Cardiac septum (tissue), 1 donor: ENCODE measurements around the gene CEP95. TPM values are rescaled to one million over a fixed set of nuclear protein-coding genes. Genes with fewer than 3 reads are reported as not detected.
"Not testable (repeated sequence)": the region's sequence is repeated elsewhere in the genome, so short reads cannot be mapped to it uniquely, and the experiment has no call there.

ENCODE experiments used
- DNase-seq: peaks from one replicate; pipeline ENCODE4 v3.0.0-alpha.2; 2020; ENCODE audit warnings: low spot score
- intact Hi-C: fragments of 100-400 bp; cut with DNase I; formaldehyde crosslinking; loops from one replicate; pipeline ENCODE4 v1.14.0; 2022
- total RNA-seq: library from RNA; stranded (reverse); fragmentation: NEBNext Ultra II Directional; extraction: Animal tissue kit (Norgen Biotek cat#: 25700); gene quantifications from one replicate; pipeline ENCODE4 v1.2.1, GENCODE V29; 2021
- donor health status: DM: no; HTN: no; CAD: no.

Gene CEP95
- total RNA-seq, 1 donor from 2014 or later, result 16.4 TPM

DNA sequence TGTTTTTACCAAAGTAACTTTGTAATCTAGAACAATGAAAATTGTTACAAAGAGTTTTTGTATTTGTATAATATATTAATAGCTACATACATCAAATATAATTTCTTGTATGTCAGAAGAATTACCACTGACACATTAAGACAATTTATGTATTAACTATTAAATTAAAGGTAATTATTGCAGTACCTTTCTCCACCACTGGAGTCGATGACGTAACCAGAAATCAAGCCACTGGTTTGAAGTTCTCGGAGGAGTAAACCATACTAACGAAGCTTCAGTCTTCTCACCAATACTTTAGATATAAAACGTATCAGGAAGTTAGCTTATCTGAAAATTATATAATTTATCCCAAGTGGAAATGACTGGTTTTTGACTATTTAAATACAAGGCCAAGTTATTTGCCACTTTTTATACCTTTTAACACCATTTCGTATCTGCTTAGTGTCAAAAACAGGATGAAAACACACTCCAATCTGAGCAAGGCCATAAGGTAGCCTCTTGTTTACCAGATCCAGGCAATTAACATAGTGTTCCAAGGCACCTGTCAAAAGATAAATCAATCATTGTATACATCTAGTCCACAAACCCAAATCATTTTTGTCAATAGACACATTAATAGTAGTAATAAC is 14.2 kb upstream of the CEP95 start:
- intact Hi-C loops, result loop anchor here (10.0 kb wide), 1 partner anchor 168 kb away; no protein-coding TSS in a partner anchor
- no peak for DNase-seq

DNA sequence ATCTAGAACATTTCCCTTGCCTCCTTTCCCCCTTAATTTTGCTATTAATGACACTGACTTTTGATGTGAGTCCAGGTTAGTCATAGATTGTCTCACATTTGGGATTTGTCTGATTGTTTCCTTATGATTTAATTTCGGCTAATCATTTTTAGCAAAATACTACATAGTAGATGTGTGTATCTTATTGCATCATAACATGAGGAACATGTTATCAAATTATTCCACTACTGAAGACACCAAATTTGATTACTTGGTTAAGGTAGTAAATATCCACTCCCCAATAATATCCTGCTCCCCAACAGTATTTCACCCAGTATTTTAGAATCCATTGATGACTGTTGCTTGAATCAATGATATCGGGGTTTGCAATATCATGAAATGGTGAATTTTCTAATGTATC is 12.7 kb upstream of the CEP95 start:
- no peak for DNase-seq
- intact Hi-C loops, result loop anchor here (10.0 kb wide), 1 partner anchor 169 kb away; no protein-coding TSS in a partner anchor

GRCh38 chr17:64495300-64495699 is 11.5 kb upstream of the CEP95 start:
- intact Hi-C loops, result loop anchor here (10.0 kb wide), 1 partner anchor 170 kb away; no protein-coding TSS in a partner anchor
- DNase-seq, result not testable (repeated sequence)

DNA sequence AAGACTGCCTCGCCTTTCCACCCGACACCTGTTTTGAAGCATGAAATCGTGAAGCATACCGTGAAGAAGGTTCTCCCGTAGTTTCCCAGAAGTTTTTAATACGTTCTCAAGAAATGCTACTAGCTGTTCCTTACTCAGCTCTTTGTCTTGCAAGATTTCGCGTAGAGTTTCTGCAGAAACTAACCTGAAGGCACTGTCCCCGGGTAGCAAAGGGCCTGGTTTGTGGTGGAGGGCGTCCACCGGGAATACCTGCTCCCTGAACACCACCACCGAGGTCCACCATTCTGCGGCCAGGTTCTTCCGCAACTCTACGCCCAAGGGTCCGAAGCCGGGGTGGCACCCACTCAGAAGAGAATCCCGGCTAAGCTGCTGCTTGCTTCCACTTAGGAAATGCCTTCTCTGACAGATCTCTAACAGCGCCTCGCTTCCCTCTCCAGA is 10.4 kb upstream of the CEP95 start:
- DNase-seq, result peak; percentile 76
- intact Hi-C loops, result loop anchor here (10.0 kb wide), 1 partner anchor 172 kb away; no protein-coding TSS in a partner anchor

- intact Hi-C loops, result loop anchor here (1.0 to 10.0 kb wide), 2 partner anchors 8 to 172 kb away; no protein-coding TSS in a partner anchor
- DNase-seq, result peak; percentile 97
These were observed 9.8 kb upstream of the CEP95 start, which contains the start of gene POLG2 for GRCh38 chr17:64496786-64497564. POLG2 (minus strand) TSS chr17:64497054; CDS start chr17:64496968, 86 bp downstream.

- DNase-seq, result no peak
- intact Hi-C loops, result loop anchor here (1.0 to 10.0 kb wide), 2 partner anchors 8 to 173 kb away; no protein-coding TSS in a partner anchor
These were observed 9.2 kb upstream of the CEP95 start for GRCh38 chr17:64497565-64498035.

GRCh38 chr17:64498308-64499203 is 8.2 kb upstream of the CEP95 start:
- intact Hi-C loops, result loop anchor here (10.0 kb wide), 1 partner anchor 174 kb away; no protein-coding TSS in a partner anchor
- DNase-seq, result no peak

DNA sequence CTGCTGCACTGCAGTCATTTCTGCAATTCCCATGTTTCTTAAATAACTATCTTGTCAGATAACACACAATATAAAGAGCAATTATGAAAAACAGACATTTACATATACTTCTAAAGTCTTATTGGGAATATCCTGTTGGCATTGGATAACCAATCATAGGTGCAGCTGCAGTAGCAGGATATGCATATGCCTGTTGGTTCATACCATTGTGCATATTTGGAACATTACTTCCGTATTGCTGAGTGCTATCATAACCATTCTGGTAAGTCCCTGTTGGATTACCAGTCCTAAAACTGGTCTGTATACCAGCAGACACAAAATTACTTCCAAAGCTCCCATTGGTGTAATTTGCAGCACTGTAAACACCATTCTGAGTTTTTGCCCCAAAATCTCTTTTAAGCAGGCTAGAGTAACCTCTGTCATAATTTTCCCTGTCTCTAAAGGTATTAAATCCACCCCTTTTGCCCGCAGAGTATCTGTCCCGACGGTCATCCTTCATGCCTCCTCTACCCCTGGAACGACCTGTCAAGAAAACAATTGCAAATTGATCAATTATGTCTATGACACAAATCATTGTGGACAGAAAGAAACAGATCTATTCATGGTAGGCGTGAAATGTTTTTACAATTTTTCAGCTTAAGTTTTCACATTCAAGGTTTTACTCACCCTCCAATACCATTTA is 6.8 kb upstream of the CEP95 start:
- no peak for DNase-seq
- intact Hi-C loops, result loop anchor here (10.0 kb wide), 2 partner anchors 175 to 655 kb away; partner anchors contain the start of gene SMARCD2

DNA sequence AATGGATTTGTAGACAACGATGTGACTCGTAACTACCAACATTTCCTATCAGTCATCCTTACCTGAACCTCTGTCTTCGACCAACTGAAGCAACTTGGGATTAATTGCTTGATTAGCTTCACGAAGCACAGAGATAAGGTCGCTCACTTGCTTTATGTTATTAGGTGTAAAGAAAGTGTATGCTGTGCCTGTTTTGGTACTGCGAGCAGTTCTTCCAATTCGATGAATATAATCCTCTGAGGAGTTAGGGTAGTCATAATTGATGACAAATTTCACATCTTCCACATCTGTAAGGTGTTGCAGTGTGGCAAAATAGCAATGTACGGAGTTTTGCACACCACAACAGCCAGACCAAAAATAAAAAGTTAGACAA is 6.3 kb upstream of the CEP95 start:
- intact Hi-C loops, result loop anchor here (10.0 kb wide), 1 partner anchor 656 kb away; the partner anchor contains the start of gene SMARCD2
- no peak for DNase-seq

GRCh38 chr17:64500862-64501765 is 5.7 kb upstream of the CEP95 start:
- DNase-seq, result no peak
- intact Hi-C loops, result loop anchor here (10.0 kb wide), 1 partner anchor 656 kb away; the partner anchor contains the start of gene SMARCD2

GRCh38 chr17:64502021-64502420 is 4.8 kb upstream of the CEP95 start:
- intact Hi-C loops, result loop anchor here (10.0 kb wide), 1 partner anchor 657 kb away; the partner anchor contains the start of gene SMARCD2
- no peak for DNase-seq

DNA sequence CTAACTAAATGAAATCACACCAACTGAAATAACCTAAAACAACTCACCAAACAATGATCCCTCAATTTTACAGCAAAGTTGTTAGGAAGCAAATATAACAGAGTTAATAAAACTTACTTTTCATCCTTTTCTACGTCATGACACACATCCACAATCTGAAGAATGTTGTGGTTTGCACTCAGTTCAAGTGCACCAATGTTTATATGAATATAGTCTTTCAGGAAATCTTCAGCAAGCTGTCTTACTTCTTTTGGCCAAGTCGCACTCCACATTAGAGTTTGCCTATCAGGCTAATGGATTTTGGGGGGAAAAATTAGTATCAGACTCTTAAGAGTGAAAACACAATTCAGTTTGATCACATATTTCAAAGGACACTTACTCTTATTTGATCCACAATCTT is 4.0 kb upstream of the CEP95 start:
- DNase-seq, result no peak
- intact Hi-C loops, result loop anchor here (10.0 kb wide), 1 partner anchor 658 kb away; the partner anchor contains the start of gene SMARCD2

DNA sequence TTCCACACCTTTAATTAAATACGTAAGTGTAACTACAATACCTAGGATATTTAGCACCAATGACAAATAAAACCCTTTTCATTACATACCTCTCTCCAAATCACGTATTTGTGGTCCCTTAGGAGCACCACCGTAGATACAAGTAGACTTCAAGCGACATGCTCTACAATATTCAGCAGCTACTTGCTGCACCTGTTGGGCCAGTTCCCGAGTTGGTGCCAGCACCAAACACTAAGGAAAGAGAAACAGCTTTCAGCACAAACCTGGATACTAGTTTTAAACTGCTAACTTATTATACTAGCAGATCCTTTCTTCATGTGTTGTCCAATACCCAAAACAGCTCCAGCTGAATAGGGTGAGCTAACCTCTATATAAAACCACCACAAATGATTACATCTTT is 3.4 kb upstream of the CEP95 start:
- intact Hi-C loops, result loop anchor here (10.0 kb wide), 1 partner anchor 659 kb away; the partner anchor contains the start of gene SMARCD2
- DNase-seq, result no peak

GRCh38 chr17:64503821-64504768 is 2.7 kb upstream of the CEP95 start:
- intact Hi-C loops, result loop anchor here (10.0 kb wide), 1 partner anchor 659 kb away; the partner anchor contains the start of gene SMARCD2
- DNase-seq, result no peak

DNA sequence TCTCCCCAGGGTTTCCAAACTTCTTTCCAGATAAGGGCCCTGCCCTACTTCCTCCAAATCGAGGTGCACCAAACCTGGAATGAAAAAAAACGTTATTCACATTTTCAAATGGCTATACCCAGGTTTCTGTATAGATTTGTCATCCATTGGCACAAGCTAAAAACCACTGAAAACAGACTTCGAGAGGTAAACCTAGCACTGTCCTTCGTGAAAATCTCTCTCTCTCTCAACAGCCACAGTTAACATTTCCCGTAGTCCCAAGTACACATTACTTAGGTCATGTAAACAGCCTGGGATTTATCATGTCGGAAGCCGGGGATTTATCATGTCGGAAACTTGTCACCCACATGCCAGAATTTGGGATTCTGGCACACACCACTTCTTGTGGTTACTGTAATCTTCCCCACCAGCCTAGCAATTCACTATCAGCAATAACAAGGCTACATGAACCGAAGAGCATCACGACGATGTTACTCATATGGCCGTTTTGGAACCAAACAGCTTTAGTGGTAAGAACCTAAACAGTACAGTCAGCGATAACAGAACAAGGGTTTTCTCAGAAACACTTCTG is 1.9 kb upstream of the CEP95 start:
- DNase-seq, result no peak
- intact Hi-C loops, result loop anchor here (1.0 to 10.0 kb wide), 3 partner anchors 8 to 660 kb away; partner anchors contain the start of genes POLG2, SMARCD2 and SMURF2
